Erythroblast (primary cell): ENCODE data around the gene LTBP3.

Experiments
- GATA1 ChIP-seq: IDR thresholded peaks from 2 replicates; pipeline ENCODE4 v1.6.1; 2011; ENCODE audit warnings: low read depth, mild to moderate bottlenecking, control low read depth, low read length, moderate library complexity
- POLR2A ChIP-seq: IDR thresholded peaks from 2 replicates; pipeline ENCODE4 v1.6.1; 2011; ENCODE audit warnings: mild to moderate bottlenecking, low read length

GRCh38 chr11:65491614-65492386 lies 66.4 kb downstream of the LTBP3 start:
- TF ChIP-seq POLR2A (no peak), GATA1 (no peak)
